ENCODE data around the gene OR7E24. TPM values are rescaled to one million over a fixed set of nuclear protein-coding genes. Genes with fewer than 3 reads are reported as not detected.

Gene OR7E24
- not detected in 2 replicates for total RNA-seq

GRCh38 chr19:9250630-9251029 is at the start of gene OR7E24:
TSS of gene OR7E24 (plus strand) at chr19:9250930. CDS start at chr19:9251044, 114 bp downstream.

GRCh38 chr19:9219489-9219888 is 31.2 kb upstream of the OR7E24 start, which contains the start of gene OR7D4:
TSS of gene OR7D4 (minus strand) at chr19:9219589. CDS start at chr19:9214837, 4,752 bp downstream.

Other genes with a start within 250 kb of the OR7E24 start
- gene MUC16, start 240.5 kb upstream of the OR7E24 start, total RNA-seq = under 0.01 TPM in 2 replicates
- not detected in 2 replicates for gene OR1M1, start 163.9 kb upstream of the OR7E24 start, total RNA-seq
- gene OR7G2, start 143.5 kb upstream of the OR7E24 start, total RNA-seq = not detected in 2 replicates
- not detected in 2 replicates for gene OR7G1, start 135.2 kb upstream of the OR7E24 start, total RNA-seq
- not detected in 2 replicates for gene OR7G3, start 124.0 kb upstream of the OR7E24 start, total RNA-seq
- gene ZNF317, start 110.5 kb upstream of the OR7E24 start, total RNA-seq = 12.4 and 14.6 TPM in 2 replicates
- gene OR7D2, start 72.0 kb upstream of the OR7E24 start, total RNA-seq = under 0.01 and 0.12 TPM in 2 replicates
- gene OR7D4, start 31.3 kb upstream of the OR7E24 start, total RNA-seq = not detected in 2 replicates
- 15.7 and 17.4 TPM in 2 replicates for gene ZNF699, start 58.9 kb downstream of the OR7E24 start, total RNA-seq
- 13.0 and 13.4 TPM in 2 replicates for gene ZNF559, start 73.2 kb downstream of the OR7E24 start, total RNA-seq
- gene ZNF177, start 112.1 kb downstream of the OR7E24 start, total RNA-seq = 0.89 and 2.9 TPM in 2 replicates
- 7.1 and 12.4 TPM in 2 replicates for gene ZNF266, start 184.6 kb downstream of the OR7E24 start, total RNA-seq
- gene ZNF560, start 247.7 kb downstream of the OR7E24 start, total RNA-seq = 0.11 and 0.75 TPM in 2 replicates

All from uterine smooth muscle cell (primary cell).